ENCODE measurements around the gene RFC5.

DNA sequence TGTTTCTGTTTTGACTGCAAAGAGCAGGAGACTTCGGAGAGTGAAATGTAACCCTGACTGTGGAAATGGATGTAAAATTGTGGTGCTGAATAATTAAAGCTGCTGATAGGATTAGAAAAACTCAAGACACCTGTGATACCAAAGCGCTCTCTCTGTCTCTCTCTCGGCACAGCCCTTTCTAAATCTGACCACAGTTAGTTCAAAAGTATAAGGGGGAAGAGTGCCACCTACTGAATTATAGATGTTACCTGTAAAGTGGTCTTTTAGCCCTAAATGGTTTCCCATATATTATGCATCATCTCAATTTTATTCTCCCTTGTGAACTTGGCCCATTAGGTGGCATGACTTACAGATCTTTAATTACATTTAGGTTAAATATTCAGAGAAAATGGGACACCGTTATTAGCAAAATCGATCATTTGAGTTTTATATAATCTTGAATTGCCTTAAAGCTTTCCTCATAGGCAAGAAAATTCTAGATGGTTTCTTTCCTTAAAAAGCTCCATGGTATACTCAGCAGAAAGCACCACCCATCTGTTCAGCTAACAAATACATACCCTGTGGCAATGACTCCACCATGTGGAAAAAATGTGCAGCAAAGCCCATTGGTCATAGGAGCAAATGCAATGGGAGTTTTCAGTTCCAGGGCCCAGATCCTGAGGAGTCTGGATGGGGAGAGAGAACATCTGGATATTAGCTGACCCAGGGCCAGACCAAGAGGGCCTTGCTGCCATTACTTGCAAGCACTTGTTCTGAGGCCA is 18.1 kb downstream of the RFC5 start:
- TF ChIP-seq CTCF (IDR thresholded peaks at IDR 0.05; ENCODE audit: insufficient read depth, low read depth, low read length) (peak; percentile 54), EZH2 (IDR thresholded peaks at IDR 0.05; ENCODE audit: insufficient read depth, low read length) (no peak)
